OCI-LY7 (cell line): Measurements from ENCODE around the gene IL5RA. TPM values are rescaled to one million over a fixed set of nuclear protein-coding genes. Genes with fewer than 3 reads are reported as not detected.

Source experiments
- BruUV-seq: library from RNA; stranded (reverse); fragments of 400-500 nt; replicated peaks from 2 replicates; lab custom pipeline; 2021; lab: Mats Ljungman, UMichigan
- CTCF ChIA-PET: fragments of 300-600 bp; sonication (Branson Sonifier 250); formaldehyde crosslinking; loops from one replicate; lab custom pipeline; 2022; ENCODE audit warnings: antibody characterized with exemption; ENCODE audit not compliant: unreplicated experiment; lab: Charles Lee
- POLR2A ChIA-PET: fragments of 300-600 bp; sonication (Branson Sonifier 250); formaldehyde crosslinking; loops from one replicate; lab custom pipeline; 2022; ENCODE audit warnings: antibody characterized with exemption; lab: Charles Lee
- DNase-seq: peaks from one replicate; pipeline ENCODE4 v3.0.0-alpha.2; 2015; ENCODE audit warnings: low spot score
- H2AFZ ChIP-seq: fragments of 200-600 bp; sonication (generic), shearing (Covaris generic); 2 replicates; pipeline ENCODE4 v1.6.1; 2014; ENCODE audit warnings: mild to moderate bottlenecking, antibody characterized with exemption, low read length, moderate library complexity
- H3K27ac ChIP-seq: fragments of 200-600 bp; sonication (generic); 2 replicates; pipeline ENCODE4 v1.5.1; 2014; ENCODE audit warnings: mixed run types, low read depth, mild to moderate bottlenecking, moderate library complexity, low read length, inconsistent platforms; ENCODE audit not compliant: poor library complexity, severe bottlenecking
- H3K36me3 ChIP-seq: fragments of 200-600 bp; sonication (generic); 2 replicates; pipeline ENCODE4 v1.6.1; 2014; ENCODE audit warnings: mild to moderate bottlenecking, antibody characterized with exemption, low read length, moderate library complexity, mixed read lengths; ENCODE audit not compliant: insufficient read depth
- H3K4me1 ChIP-seq: fragments of 200-600 bp; sonication (generic); 2 replicates; pipeline ENCODE4 v1.5.1; 2014; ENCODE audit warnings: mild to moderate bottlenecking, low read length; ENCODE audit not compliant: insufficient read depth, poor library complexity, severe bottlenecking
- H3K4me2 ChIP-seq: fragments of 200-600 bp; sonication (generic); 2 replicates; pipeline ENCODE4 v1.6.1; 2014; ENCODE audit warnings: mild to moderate bottlenecking, low read length
- H3K4me3 ChIP-seq: fragments of 200-600 bp; sonication (generic); 2 replicates; pipeline ENCODE4 v1.5.1; 2014; ENCODE audit warnings: mild to moderate bottlenecking, low read depth, low read length; ENCODE audit not compliant: poor library complexity, severe bottlenecking
- H3K79me2 ChIP-seq: fragments of 200-600 bp; sonication (generic); 2 replicates; pipeline ENCODE4 v1.6.1; 2016; ENCODE audit warnings: low read depth, mild to moderate bottlenecking, low read length, moderate library complexity, mixed read lengths; ENCODE audit not compliant: insufficient read depth
- H3K9me2 ChIP-seq: fragments of 200-600 bp; sonication (generic); 2 replicates; pipeline ENCODE4 v1.6.1; 2016; ENCODE audit warnings: mild to moderate bottlenecking, low read length, mixed read lengths; ENCODE audit not compliant: insufficient read depth
- H3K9me3 ChIP-seq: fragments of 200-600 bp; sonication (generic); 2 replicates; pipeline ENCODE4 v1.6.1; 2014; ENCODE audit warnings: mild to moderate bottlenecking, mixed run types, low read length, mixed read lengths
- H4K20me1 ChIP-seq: fragments of 200-600 bp; sonication (generic); 2 replicates; pipeline ENCODE4 v1.6.1; 2014; ENCODE audit warnings: mild to moderate bottlenecking, antibody characterized with exemption, low read length, moderate library complexity, mixed read lengths; ENCODE audit not compliant: insufficient read depth
- EZH2phosphoT487 ChIP-seq: fragments of 200-600 bp; sonication (generic); IDR thresholded peaks from 2 replicates; pipeline ENCODE4 v1.6.1; 2018; ENCODE audit warnings: low read depth, borderline replicate concordance, mild to moderate bottlenecking, mixed run types, antibody characterized with exemption, low read length, moderate library complexity, mixed read lengths
- intact Hi-C: fragments of 100-400 bp; cut with micrococcal nuclease; formaldehyde crosslinking; loops from one replicate; pipeline ENCODE4 v1.10.0; 2022; ENCODE audit not compliant: unreplicated experiment
- total RNA-seq, 2 experiments: library from RNA; depleted of rRNA in 1 of 2; stranded (reverse); fragments of >200 nt in 1 of 2; shearing (Covaris generic) in 1 of 2; gene quantifications; 2 replicates each; pipeline ENCODE4 v1.2.3, GENCODE V29; 2014 to 2022
- TF ChIP-seq, protein P1 (sequence below): fragments of 200-600 bp; sonication (generic); conservative IDR thresholded peaks from 2 replicates; pipeline ENCODE4 v1.5.1; 2014; ENCODE audit warnings: mild to moderate bottlenecking, antibody characterized with exemption, low read length, moderate library complexity, mixed read lengths

Gene IL5RA
- total RNA-seq, 2 experiments from 2014 or later: not detected

DNA sequence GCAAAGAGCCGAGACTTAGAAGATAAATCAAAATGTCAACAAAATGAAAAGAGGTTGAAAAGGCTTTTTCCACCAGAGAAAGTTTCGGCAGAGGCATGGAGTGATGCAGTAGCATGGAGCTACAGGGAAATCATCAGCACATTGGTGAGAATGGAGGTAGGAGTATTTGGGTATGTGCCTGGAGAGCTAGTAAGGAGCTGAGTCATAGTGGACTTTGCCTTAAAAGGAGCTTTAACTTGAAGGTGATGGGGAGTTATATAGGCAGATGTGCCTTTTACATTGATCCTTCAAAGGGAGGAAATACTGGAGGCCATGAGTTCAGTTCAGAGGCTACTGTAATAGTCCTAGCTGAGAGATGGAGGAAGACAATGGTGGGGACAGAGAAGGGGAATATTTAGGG, 44.3 kb downstream of the IL5RA start:
- intact Hi-C loops: no loop called here
- no peak for DNase-seq
- Histone ChIP-seq H2AFZ (no peak overlapping the region), H3K79me2 (no peaks in the 10 kb centered on the region), H3K4me2 (no peak overlapping the region), H3K36me3 (no peaks in the 10 kb centered on the region), H3K4me3 (no peak overlapping the region), H3K9me3 (no peaks in the 10 kb centered on the region), H4K20me1 (no peaks in the 10 kb centered on the region), H3K9me2 (no peaks in the 10 kb centered on the region), H3K4me1 (no peaks in the 10 kb centered on the region), H3K27ac (no peak overlapping the region)
- TF ChIP-seq EZH2phosphoT487: no peak
- ChIA-PET POLR2A (interaction anchor here (0.6 to 1.0 kb wide), 3 partner anchors 10 to 466 kb away, joined by 3 to 12 read pairs (median 3); no protein-coding TSS in a partner anchor), CTCF (no interaction called here)
- no TSS peak for BruUV-seq

DNA sequence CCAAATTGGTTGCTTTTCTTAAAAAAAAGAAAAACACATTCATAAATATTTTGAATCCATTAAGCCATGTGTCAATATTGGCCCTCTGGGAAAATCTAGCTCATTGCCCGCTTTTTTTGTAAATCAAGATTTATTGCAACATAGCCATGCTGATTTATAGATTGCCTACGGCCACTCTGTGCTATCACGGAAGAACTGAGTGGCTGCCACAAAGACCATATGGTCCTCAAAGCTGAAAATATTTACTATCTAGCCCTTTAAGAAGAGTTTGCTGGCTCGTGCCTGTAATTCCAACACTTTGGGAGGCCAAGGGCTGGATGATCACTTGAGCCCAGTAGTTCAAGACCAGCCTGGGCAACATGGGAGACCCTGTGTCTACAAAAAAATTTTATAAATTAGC, 45.9 kb downstream of the IL5RA start:
- H3K79me2 ChIP-seq: no peaks in the 10 kb centered on the region
- no peaks in the 10 kb centered on the region for H3K9me3 ChIP-seq
- no peaks in the 10 kb centered on the region for H3K4me1 ChIP-seq
- no peak overlapping the region for H3K4me2 ChIP-seq
- H3K9me2 ChIP-seq: no peaks in the 10 kb centered on the region
- ChIA-PET POLR2A (no interaction called here), CTCF (no interaction called here)
- DNase-seq: no peak
- H2AFZ ChIP-seq: no peak overlapping the region
- H3K4me3 ChIP-seq: no peak overlapping the region
- TF ChIP-seq EZH2phosphoT487: no peak
- TF ChIP-seq, protein P1, sequence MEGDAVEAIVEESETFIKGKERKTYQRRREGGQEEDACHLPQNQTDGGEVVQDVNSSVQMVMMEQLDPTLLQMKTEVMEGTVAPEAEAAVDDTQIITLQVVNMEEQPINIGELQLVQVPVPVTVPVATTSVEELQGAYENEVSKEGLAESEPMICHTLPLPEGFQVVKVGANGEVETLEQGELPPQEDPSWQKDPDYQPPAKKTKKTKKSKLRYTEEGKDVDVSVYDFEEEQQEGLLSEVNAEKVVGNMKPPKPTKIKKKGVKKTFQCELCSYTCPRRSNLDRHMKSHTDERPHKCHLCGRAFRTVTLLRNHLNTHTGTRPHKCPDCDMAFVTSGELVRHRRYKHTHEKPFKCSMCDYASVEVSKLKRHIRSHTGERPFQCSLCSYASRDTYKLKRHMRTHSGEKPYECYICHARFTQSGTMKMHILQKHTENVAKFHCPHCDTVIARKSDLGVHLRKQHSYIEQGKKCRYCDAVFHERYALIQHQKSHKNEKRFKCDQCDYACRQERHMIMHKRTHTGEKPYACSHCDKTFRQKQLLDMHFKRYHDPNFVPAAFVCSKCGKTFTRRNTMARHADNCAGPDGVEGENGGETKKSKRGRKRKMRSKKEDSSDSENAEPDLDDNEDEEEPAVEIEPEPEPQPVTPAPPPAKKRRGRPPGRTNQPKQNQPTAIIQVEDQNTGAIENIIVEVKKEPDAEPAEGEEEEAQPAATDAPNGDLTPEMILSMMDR: no peak
- no peaks in the 10 kb centered on the region for H4K20me1 ChIP-seq
- intact Hi-C loops: no loop called here
- no peaks in the 10 kb centered on the region for H3K36me3 ChIP-seq
- H3K27ac ChIP-seq: no peak overlapping the region
- no TSS peak for BruUV-seq

DNA sequence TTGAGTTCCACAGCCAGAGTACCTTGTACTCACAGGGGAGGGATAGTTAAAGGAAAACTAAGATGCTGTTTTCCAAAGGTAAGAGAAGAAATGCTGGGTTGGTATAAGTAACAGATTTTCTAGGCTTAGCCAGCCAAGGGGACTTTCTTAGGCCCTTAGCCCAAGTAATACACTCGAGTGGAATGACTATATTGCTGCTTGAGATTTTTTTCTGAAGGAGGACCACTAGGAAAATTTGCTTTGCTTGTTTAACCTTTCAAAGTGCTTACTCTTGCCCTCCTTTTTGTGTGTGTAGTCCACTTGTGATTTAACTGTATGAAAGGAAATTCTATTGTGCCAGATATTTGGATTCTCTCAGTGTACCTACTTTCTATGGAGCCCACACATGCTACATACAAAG, 50.5 kb downstream of the IL5RA start:
- no peaks in the 10 kb centered on the region for H3K9me2 ChIP-seq
- BruUV-seq: no TSS peak
- H3K4me1 ChIP-seq: no peaks in the 10 kb centered on the region
- no peak overlapping the region for H3K4me3 ChIP-seq
- ChIA-PET CTCF (no interaction called here), POLR2A (no interaction called here)
- no peaks in the 10 kb centered on the region for H3K9me3 ChIP-seq
- H3K27ac ChIP-seq: no peak overlapping the region
- no peaks in the 10 kb centered on the region for H3K36me3 ChIP-seq
- no peak for DNase-seq
- TF ChIP-seq EZH2phosphoT487: no peak
- TF ChIP-seq, protein P1: no peak
- H4K20me1 ChIP-seq: no peaks in the 10 kb centered on the region
- no peak overlapping the region for H3K4me2 ChIP-seq
- intact Hi-C loops: no loop called here
- no peak overlapping the region for H2AFZ ChIP-seq
- no peaks in the 10 kb centered on the region for H3K79me2 ChIP-seq
